ENCODE data around the gene MEF2C.
"Not testable (repeated sequence)": the region's sequence is repeated elsewhere in the genome, so short reads cannot be mapped to it uniquely, and the experiment has no call there.

MEF2C gene

GRCh38 chr5:88799938-88800535 is 82.9 kb downstream of the MEF2C start:
- Mint-ChIP-seq H3K9me3 (no peaks in the 10 kb centered on the region), H3K4me3 (no peak overlapping the region), H3K27ac (no peak overlapping the region), H3K36me3 (ENCODE audit: low read depth) (no peaks in the 10 kb centered on the region), H3K4me1 (ENCODE audit: low read depth) (no peaks in the 10 kb centered on the region), H3K27me3 (ENCODE audit: low read depth) (no peaks in the 10 kb centered on the region)

GRCh38 chr5:88798933-88799332 is 84.1 kb downstream of the MEF2C start:
- not testable (repeated sequence) for H3K27me3 Mint-ChIP-seq (ENCODE audit: low read depth); H3K4me3 Mint-ChIP-seq; H3K9me3 Mint-ChIP-seq; H3K4me1 Mint-ChIP-seq (ENCODE audit: low read depth); H3K36me3 Mint-ChIP-seq (ENCODE audit: low read depth); H3K27ac Mint-ChIP-seq

- not testable (repeated sequence) for H3K9me3 Mint-ChIP-seq; H3K27me3 Mint-ChIP-seq (ENCODE audit: low read depth); H3K4me3 Mint-ChIP-seq; H3K36me3 Mint-ChIP-seq (ENCODE audit: low read depth); H3K27ac Mint-ChIP-seq; H3K4me1 Mint-ChIP-seq (ENCODE audit: low read depth)
Observed at GRCh38 chr5:88793797-88794196, 89.2 kb downstream of the MEF2C start.

- H3K27me3 Mint-ChIP-seq (ENCODE audit: low read depth), result no peaks in the 10 kb centered on the region
- no peak overlapping the region for H3K4me3 Mint-ChIP-seq
- no peak overlapping the region for H3K27ac Mint-ChIP-seq
- H3K36me3 Mint-ChIP-seq (ENCODE audit: low read depth), result no peaks in the 10 kb centered on the region
- H3K4me1 Mint-ChIP-seq (ENCODE audit: low read depth), result no peaks in the 10 kb centered on the region
- H3K9me3 Mint-ChIP-seq, result no peaks in the 10 kb centered on the region
Observed at GRCh38 chr5:88792144-88792840, 90.7 kb downstream of the MEF2C start.

GRCh38 chr5:88787856-88788255 is 95.1 kb downstream of the MEF2C start:
- Mint-ChIP-seq H3K36me3 (ENCODE audit: low read depth) (no peaks in the 10 kb centered on the region), H3K9me3 (no peaks in the 10 kb centered on the region), H3K27ac (no peak overlapping the region), H3K27me3 (ENCODE audit: low read depth) (no peaks in the 10 kb centered on the region), H3K4me1 (ENCODE audit: low read depth) (no peaks in the 10 kb centered on the region), H3K4me3 (no peak overlapping the region)

GRCh38 chr5:88786789-88787188 is 96.2 kb downstream of the MEF2C start:
- Mint-ChIP-seq H3K27me3 (ENCODE audit: low read depth) (no peaks in the 10 kb centered on the region), H3K4me3 (no peak overlapping the region), H3K27ac (no peak overlapping the region), H3K36me3 (ENCODE audit: low read depth) (no peaks in the 10 kb centered on the region), H3K4me1 (ENCODE audit: low read depth) (no peaks in the 10 kb centered on the region), H3K9me3 (no peaks in the 10 kb centered on the region)

GRCh38 chr5:88785746-88786565 is 97.0 kb downstream of the MEF2C start:
- Mint-ChIP-seq H3K9me3 (no peaks in the 10 kb centered on the region), H3K27ac (no peak overlapping the region), H3K4me3 (no peak overlapping the region), H3K4me1 (ENCODE audit: low read depth) (no peaks in the 10 kb centered on the region), H3K36me3 (ENCODE audit: low read depth) (no peaks in the 10 kb centered on the region), H3K27me3 (ENCODE audit: low read depth) (no peaks in the 10 kb centered on the region)

GRCh38 chr5:88782571-88782970 is 100.4 kb downstream of the MEF2C start:
- Mint-ChIP-seq H3K27ac (no peak overlapping the region), H3K4me3 (no peak overlapping the region), H3K27me3 (ENCODE audit: low read depth) (no peaks in the 10 kb centered on the region), H3K36me3 (ENCODE audit: low read depth) (no peaks in the 10 kb centered on the region), H3K9me3 (no peaks in the 10 kb centered on the region), H3K4me1 (ENCODE audit: low read depth) (no peaks in the 10 kb centered on the region)

- Mint-ChIP-seq H3K36me3 (ENCODE audit: low read depth) (no peaks in the 10 kb centered on the region), H3K27ac (no peak overlapping the region), H3K27me3 (ENCODE audit: low read depth) (no peaks in the 10 kb centered on the region), H3K4me3 (no peak overlapping the region), H3K4me1 (ENCODE audit: low read depth) (no peaks in the 10 kb centered on the region), H3K9me3 (no peaks in the 10 kb centered on the region)
Observed at GRCh38 chr5:88780736-88781135, 102.2 kb downstream of the MEF2C start.

GRCh38 chr5:88778736-88779135 is 104.2 kb downstream of the MEF2C start:
- no peaks in the 10 kb centered on the region for H3K9me3 Mint-ChIP-seq
- H3K36me3 Mint-ChIP-seq (ENCODE audit: low read depth), result no peaks in the 10 kb centered on the region
- H3K4me1 Mint-ChIP-seq (ENCODE audit: low read depth), result no peaks in the 10 kb centered on the region
- no peak overlapping the region for H3K4me3 Mint-ChIP-seq
- H3K27me3 Mint-ChIP-seq (ENCODE audit: low read depth), result no peaks in the 10 kb centered on the region
- H3K27ac Mint-ChIP-seq, result no peak overlapping the region

- Mint-ChIP-seq H3K9me3 (no peaks in the 10 kb centered on the region), H3K4me3 (no peak overlapping the region), H3K27ac (no peak overlapping the region), H3K36me3 (ENCODE audit: low read depth) (no peaks in the 10 kb centered on the region), H3K4me1 (ENCODE audit: low read depth) (no peaks in the 10 kb centered on the region), H3K27me3 (ENCODE audit: low read depth) (no peaks in the 10 kb centered on the region)
Observed at GRCh38 chr5:88776692-88777091, 106.3 kb downstream of the MEF2C start.

GRCh38 chr5:88772831-88773230 is 110.2 kb downstream of the MEF2C start:
- Mint-ChIP-seq H3K4me1 (ENCODE audit: low read depth) (no peaks in the 10 kb centered on the region), H3K4me3 (no peak overlapping the region), H3K9me3 (no peaks in the 10 kb centered on the region), H3K36me3 (ENCODE audit: low read depth) (no peaks in the 10 kb centered on the region), H3K27me3 (ENCODE audit: low read depth) (no peaks in the 10 kb centered on the region), H3K27ac (no peak overlapping the region)

- Mint-ChIP-seq H3K9me3 (no peaks in the 10 kb centered on the region), H3K27ac (no peak overlapping the region), H3K27me3 (ENCODE audit: low read depth) (no peaks in the 10 kb centered on the region), H3K4me1 (ENCODE audit: low read depth) (no peaks in the 10 kb centered on the region), H3K4me3 (no peak overlapping the region), H3K36me3 (ENCODE audit: low read depth) (no peaks in the 10 kb centered on the region)
Observed at GRCh38 chr5:88772047-88772446, 110.9 kb downstream of the MEF2C start.

- peaks cover 4% of the 10 kb centered on the region for H3K27me3 Mint-ChIP-seq (ENCODE audit: low read depth)
- no peak overlapping the region for H3K4me3 Mint-ChIP-seq
- H3K9me3 Mint-ChIP-seq, result no peaks in the 10 kb centered on the region
- H3K27ac Mint-ChIP-seq, result no peak overlapping the region
- no peaks in the 10 kb centered on the region for H3K36me3 Mint-ChIP-seq (ENCODE audit: low read depth)
- H3K4me1 Mint-ChIP-seq (ENCODE audit: low read depth), result no peaks in the 10 kb centered on the region
Observed at GRCh38 chr5:88770276-88771257, 112.4 kb downstream of the MEF2C start.

Measured in T-helper 1 cell treated with Interleukin-12 subunit alpha and Interleukin-12 subunit beta and Interleukin-4 antibody, amounts not matched to agents 30 μg/mL and 1 μg/mL, for 36 hours (primary cell).